OCI-LY7 (cell line): ENCODE data around the gene GPR183. TPM values are rescaled to one million over a fixed set of nuclear protein-coding genes. Genes with fewer than 3 reads are reported as not detected.

ENCODE experiments used
- BruUV-seq: library from RNA; stranded (reverse); fragments of 400-500 nt; replicated peaks from 2 replicates; lab custom pipeline; 2021; lab: Mats Ljungman, UMichigan
- CTCF ChIA-PET: fragments of 300-600 bp; sonication (Branson Sonifier 250); formaldehyde crosslinking; loops from one replicate; lab custom pipeline; 2022; ENCODE audit warnings: antibody characterized with exemption; ENCODE audit not compliant: unreplicated experiment; lab: Charles Lee
- POLR2A ChIA-PET: fragments of 300-600 bp; sonication (Branson Sonifier 250); formaldehyde crosslinking; loops from one replicate; lab custom pipeline; 2022; ENCODE audit warnings: antibody characterized with exemption; lab: Charles Lee
- DNase-seq: peaks from one replicate; pipeline ENCODE4 v3.0.0-alpha.2; 2015; ENCODE audit warnings: low spot score
- H2AFZ ChIP-seq: fragments of 200-600 bp; sonication (generic), shearing (Covaris generic); 2 replicates; pipeline ENCODE4 v1.6.1; 2014; ENCODE audit warnings: mild to moderate bottlenecking, antibody characterized with exemption, low read length, moderate library complexity
- H3K27ac ChIP-seq: fragments of 200-600 bp; sonication (generic); 2 replicates; pipeline ENCODE4 v1.5.1; 2014; ENCODE audit warnings: mixed run types, low read depth, mild to moderate bottlenecking, moderate library complexity, low read length, inconsistent platforms; ENCODE audit not compliant: poor library complexity, severe bottlenecking
- H3K36me3 ChIP-seq: fragments of 200-600 bp; sonication (generic); 2 replicates; pipeline ENCODE4 v1.6.1; 2014; ENCODE audit warnings: mild to moderate bottlenecking, antibody characterized with exemption, low read length, moderate library complexity, mixed read lengths; ENCODE audit not compliant: insufficient read depth
- H3K4me1 ChIP-seq: fragments of 200-600 bp; sonication (generic); 2 replicates; pipeline ENCODE4 v1.5.1; 2014; ENCODE audit warnings: mild to moderate bottlenecking, low read length; ENCODE audit not compliant: insufficient read depth, poor library complexity, severe bottlenecking
- H3K4me2 ChIP-seq: fragments of 200-600 bp; sonication (generic); 2 replicates; pipeline ENCODE4 v1.6.1; 2014; ENCODE audit warnings: mild to moderate bottlenecking, low read length
- H3K4me3 ChIP-seq: fragments of 200-600 bp; sonication (generic); 2 replicates; pipeline ENCODE4 v1.5.1; 2014; ENCODE audit warnings: mild to moderate bottlenecking, low read depth, low read length; ENCODE audit not compliant: poor library complexity, severe bottlenecking
- H3K79me2 ChIP-seq: fragments of 200-600 bp; sonication (generic); 2 replicates; pipeline ENCODE4 v1.6.1; 2016; ENCODE audit warnings: low read depth, mild to moderate bottlenecking, low read length, moderate library complexity, mixed read lengths; ENCODE audit not compliant: insufficient read depth
- H3K9me2 ChIP-seq: fragments of 200-600 bp; sonication (generic); 2 replicates; pipeline ENCODE4 v1.6.1; 2016; ENCODE audit warnings: mild to moderate bottlenecking, low read length, mixed read lengths; ENCODE audit not compliant: insufficient read depth
- H3K9me3 ChIP-seq: fragments of 200-600 bp; sonication (generic); 2 replicates; pipeline ENCODE4 v1.6.1; 2014; ENCODE audit warnings: mild to moderate bottlenecking, mixed run types, low read length, mixed read lengths
- H4K20me1 ChIP-seq: fragments of 200-600 bp; sonication (generic); 2 replicates; pipeline ENCODE4 v1.6.1; 2014; ENCODE audit warnings: mild to moderate bottlenecking, antibody characterized with exemption, low read length, moderate library complexity, mixed read lengths; ENCODE audit not compliant: insufficient read depth
- EZH2phosphoT487 ChIP-seq: fragments of 200-600 bp; sonication (generic); IDR thresholded peaks from 2 replicates; pipeline ENCODE4 v1.6.1; 2018; ENCODE audit warnings: low read depth, borderline replicate concordance, mild to moderate bottlenecking, mixed run types, antibody characterized with exemption, low read length, moderate library complexity, mixed read lengths
- intact Hi-C: fragments of 100-400 bp; cut with micrococcal nuclease; formaldehyde crosslinking; loops from one replicate; pipeline ENCODE4 v1.10.0; 2022; ENCODE audit not compliant: unreplicated experiment
- total RNA-seq, 2 experiments: library from RNA; depleted of rRNA in 1 of 2; stranded (reverse); fragments of >200 nt in 1 of 2; shearing (Covaris generic) in 1 of 2; gene quantifications; 2 replicates each; pipeline ENCODE4 v1.2.3, GENCODE V29; 2014 to 2022
- TF ChIP-seq, protein P1 (sequence below): fragments of 200-600 bp; sonication (generic); conservative IDR thresholded peaks from 2 replicates; pipeline ENCODE4 v1.5.1; 2014; ENCODE audit warnings: mild to moderate bottlenecking, antibody characterized with exemption, low read length, moderate library complexity, mixed read lengths

Gene GPR183
- total RNA-seq, 2 experiments from 2014 or later: not detected

DNA sequence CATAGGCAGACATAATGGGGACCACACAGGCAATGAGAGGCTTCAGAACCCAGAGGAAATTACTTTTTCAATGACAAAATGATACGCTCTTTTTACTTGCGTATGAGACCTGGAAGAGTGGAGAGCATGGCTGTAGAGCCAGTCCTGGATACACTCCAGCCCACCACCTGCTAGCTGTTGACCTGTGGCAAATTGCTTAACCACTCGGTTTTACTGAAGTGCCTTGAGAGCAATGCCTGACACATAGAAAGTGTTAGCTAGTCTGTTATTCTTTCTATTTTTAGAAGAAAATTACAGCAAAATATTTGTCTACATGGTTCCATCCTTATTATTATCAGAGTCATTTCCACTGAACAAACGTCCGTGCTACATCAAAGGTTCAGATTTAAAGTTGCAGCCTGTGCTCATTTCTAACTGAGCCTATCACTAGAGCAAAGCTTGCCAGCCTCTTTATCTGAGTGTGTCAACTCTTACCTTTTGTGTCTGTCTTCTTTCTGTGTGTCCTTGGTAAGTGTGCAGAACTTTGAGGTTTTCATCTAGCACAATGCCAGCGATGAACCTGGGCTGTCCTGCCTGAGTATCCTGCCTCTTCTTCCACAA lies 9.6 kb upstream of the GPR183 start:
- H4K20me1 ChIP-seq: no peaks in the 10 kb centered on the region
- H3K9me2 ChIP-seq: no peaks in the 10 kb centered on the region
- no peaks in the 10 kb centered on the region for H3K4me1 ChIP-seq
- no peak overlapping the region for H3K4me3 ChIP-seq
- no peak for DNase-seq
- no peaks in the 10 kb centered on the region for H3K9me3 ChIP-seq
- intact Hi-C loops: no loop called here
- no peak overlapping the region for H2AFZ ChIP-seq
- H3K4me2 ChIP-seq: no peak overlapping the region
- H3K36me3 ChIP-seq: peaks cover 15% of the 10 kb centered on the region; the same call in 1 of the 2 replicates
- H3K27ac ChIP-seq: no peak overlapping the region
- no TSS peak for BruUV-seq
- H3K79me2 ChIP-seq: no peaks in the 10 kb centered on the region
- CTCF ChIA-PET: no interaction called here
- POLR2A ChIA-PET: interaction anchor here (0.6 kb wide), 1 partner anchor 32 kb away, joined by 3 read pairs; no protein-coding TSS in a partner anchor
- TF ChIP-seq, protein P1, sequence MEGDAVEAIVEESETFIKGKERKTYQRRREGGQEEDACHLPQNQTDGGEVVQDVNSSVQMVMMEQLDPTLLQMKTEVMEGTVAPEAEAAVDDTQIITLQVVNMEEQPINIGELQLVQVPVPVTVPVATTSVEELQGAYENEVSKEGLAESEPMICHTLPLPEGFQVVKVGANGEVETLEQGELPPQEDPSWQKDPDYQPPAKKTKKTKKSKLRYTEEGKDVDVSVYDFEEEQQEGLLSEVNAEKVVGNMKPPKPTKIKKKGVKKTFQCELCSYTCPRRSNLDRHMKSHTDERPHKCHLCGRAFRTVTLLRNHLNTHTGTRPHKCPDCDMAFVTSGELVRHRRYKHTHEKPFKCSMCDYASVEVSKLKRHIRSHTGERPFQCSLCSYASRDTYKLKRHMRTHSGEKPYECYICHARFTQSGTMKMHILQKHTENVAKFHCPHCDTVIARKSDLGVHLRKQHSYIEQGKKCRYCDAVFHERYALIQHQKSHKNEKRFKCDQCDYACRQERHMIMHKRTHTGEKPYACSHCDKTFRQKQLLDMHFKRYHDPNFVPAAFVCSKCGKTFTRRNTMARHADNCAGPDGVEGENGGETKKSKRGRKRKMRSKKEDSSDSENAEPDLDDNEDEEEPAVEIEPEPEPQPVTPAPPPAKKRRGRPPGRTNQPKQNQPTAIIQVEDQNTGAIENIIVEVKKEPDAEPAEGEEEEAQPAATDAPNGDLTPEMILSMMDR: no peak
- no peak for TF ChIP-seq EZH2phosphoT487

DNA sequence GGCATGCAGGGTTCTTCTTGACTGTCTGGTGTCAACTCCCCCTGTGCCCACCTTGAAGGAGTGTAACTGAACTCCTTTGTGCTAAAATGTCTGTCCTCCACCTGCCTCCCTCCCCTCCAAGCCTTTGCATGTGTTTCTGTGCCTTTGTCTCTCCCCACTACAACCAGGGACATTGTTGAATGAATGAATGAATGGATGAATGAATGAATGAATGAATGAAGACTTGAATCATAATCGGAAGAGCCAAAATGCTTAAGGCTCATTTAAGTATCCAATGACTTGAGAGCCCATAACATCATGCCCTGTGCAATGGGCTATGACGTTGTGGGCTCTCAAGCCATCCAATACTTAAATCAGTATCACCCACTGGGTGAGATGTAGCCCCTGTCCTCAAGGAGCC lies 9.0 kb upstream of the GPR183 start:
- no peak overlapping the region for H2AFZ ChIP-seq
- no peaks in the 10 kb centered on the region for H3K9me3 ChIP-seq
- H3K4me1 ChIP-seq: no peaks in the 10 kb centered on the region
- H4K20me1 ChIP-seq: no peaks in the 10 kb centered on the region
- ChIA-PET POLR2A (interaction anchor here (0.6 kb wide), 1 partner anchor 31 kb away, joined by 3 read pairs; no protein-coding TSS in a partner anchor), CTCF (no interaction called here)
- no peak overlapping the region for H3K4me3 ChIP-seq
- BruUV-seq: no TSS peak
- intact Hi-C loops: no loop called here
- DNase-seq: no peak
- no peak overlapping the region for H3K27ac ChIP-seq
- no peaks in the 10 kb centered on the region for H3K79me2 ChIP-seq
- no peaks in the 10 kb centered on the region for H3K9me2 ChIP-seq
- peaks cover 15% of the 10 kb centered on the region; the same call in 1 of the 2 replicates for H3K36me3 ChIP-seq
- no peak overlapping the region for H3K4me2 ChIP-seq
- TF ChIP-seq, protein P1: no peak
- no peak for TF ChIP-seq EZH2phosphoT487

DNA sequence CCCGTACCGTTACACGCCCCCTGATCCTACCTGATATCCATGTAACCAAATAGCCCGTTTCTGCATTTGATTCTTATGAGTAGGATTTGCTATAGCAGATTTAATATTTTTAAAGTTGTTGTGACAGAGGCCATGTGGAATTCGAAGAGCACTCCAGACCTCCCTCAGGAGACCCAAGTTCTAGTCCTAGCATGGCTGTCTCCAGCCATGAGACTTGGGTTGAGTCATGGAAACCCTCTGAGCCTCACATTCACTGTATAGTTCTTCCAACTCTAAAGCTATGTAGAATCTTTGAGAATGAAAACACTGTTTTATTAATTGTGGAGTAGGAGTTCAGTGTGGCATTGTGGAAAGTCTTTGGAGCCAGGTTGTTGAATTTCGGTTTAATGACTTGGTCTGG lies 8.0 kb upstream of the GPR183 start:
- Histone ChIP-seq H4K20me1 (no peaks in the 10 kb centered on the region), H3K36me3 (peaks cover 15% of the 10 kb centered on the region; the same call in 1 of the 2 replicates), H3K79me2 (no peaks in the 10 kb centered on the region), H3K4me2 (no peak overlapping the region), H3K27ac (no peak overlapping the region), H3K4me3 (no peak overlapping the region), H3K9me2 (no peaks in the 10 kb centered on the region), H3K4me1 (no peaks in the 10 kb centered on the region), H2AFZ (no peak overlapping the region), H3K9me3 (no peaks in the 10 kb centered on the region)
- intact Hi-C loops: no loop called here
- no peak for TF ChIP-seq EZH2phosphoT487
- TF ChIP-seq, protein P1: no peak
- no peak for DNase-seq
- ChIA-PET POLR2A (no interaction called here), CTCF (no interaction called here)
- BruUV-seq: no TSS peak
